Activated gamma-delta T cell treated with anti-CD3 and anti-CD28 coated beads, Interleukin-2, amount 50 U/mL, for 16 hours (primary cell): ENCODE results near the gene RFC4.

ENCODE experiments used
- DNase-seq: peaks from one replicate; pipeline ENCODE4 v3.0.0-alpha.2; 2020; ENCODE audit warnings: low read depth

Gene RFC4

DNA sequence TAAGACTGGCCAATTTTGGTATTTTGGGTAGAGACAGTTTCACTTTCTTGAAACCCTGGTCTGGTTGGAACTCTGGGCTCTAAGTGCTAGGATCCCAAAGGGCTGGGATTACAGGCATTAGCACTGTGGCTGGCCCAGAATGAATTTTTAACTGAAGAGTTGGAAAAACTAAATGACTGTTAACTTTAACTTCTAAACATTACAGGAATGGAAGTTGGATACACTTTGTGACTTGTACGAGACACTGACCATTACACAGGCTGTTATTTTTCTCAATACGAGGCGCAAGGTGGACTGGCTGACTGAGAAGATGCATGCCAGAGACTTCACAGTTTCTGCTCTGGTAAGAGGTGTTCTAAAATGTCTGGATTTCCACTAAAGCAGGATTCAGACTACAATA is 19.4 kb downstream of the RFC4 start:
- no peak for DNase-seq

DNA sequence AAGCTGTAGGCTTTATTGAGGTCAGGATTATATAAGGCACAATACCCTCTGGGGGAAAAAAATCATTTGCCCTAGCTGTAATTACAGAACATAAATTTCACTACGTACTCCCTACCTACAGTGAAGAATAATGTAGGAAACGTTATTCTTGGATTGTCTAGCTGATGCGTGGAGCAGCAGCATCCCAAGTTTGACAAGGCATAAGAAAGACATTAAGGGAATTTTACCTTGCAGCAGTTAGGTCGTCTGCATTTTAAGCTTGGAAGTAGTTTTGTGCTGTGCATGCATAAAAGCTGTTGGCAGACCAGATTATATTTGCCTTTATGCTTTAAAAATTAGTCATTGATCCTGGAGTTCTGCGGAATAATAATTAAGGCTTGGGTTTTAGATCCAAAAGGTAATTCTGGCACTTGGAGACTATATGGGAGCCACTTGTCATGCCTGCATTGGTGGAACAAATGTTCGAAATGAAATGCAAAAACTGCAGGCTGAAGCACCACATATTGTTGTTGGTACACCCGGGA is 20.7 kb downstream of the RFC4 start:
- DNase-seq, result no peak

DNA sequence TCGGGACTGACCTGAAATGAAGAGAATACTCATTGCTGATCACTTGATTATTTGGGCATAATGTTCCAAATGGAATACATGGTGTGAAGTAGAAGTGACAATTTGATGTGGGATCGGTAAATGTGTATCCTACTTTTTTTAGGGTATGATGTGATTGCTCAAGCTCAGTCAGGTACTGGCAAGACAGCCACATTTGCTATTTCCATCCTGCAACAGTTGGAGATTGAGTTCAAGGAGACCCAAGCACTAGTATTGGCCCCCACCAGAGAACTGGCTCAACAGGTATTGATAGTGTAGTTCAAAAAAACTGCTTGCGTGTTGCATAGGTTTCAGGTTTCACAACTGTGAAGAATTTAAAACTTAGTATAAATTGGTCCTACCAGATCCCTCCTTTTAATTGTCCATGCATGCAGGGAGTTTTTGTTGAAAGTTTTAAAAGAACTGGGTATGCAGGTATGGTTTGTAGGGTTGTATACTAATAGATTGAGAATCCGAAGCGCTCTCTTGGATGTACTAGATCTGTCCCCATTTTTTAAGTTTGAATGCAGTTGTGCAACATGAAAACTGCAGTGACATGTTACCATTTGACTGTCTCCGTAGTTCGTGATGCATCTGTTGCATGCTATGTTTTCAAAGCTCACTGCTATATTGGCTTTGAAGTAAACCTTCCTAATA is 21.3 kb downstream of the RFC4 start:
- no peak for DNase-seq

DNA sequence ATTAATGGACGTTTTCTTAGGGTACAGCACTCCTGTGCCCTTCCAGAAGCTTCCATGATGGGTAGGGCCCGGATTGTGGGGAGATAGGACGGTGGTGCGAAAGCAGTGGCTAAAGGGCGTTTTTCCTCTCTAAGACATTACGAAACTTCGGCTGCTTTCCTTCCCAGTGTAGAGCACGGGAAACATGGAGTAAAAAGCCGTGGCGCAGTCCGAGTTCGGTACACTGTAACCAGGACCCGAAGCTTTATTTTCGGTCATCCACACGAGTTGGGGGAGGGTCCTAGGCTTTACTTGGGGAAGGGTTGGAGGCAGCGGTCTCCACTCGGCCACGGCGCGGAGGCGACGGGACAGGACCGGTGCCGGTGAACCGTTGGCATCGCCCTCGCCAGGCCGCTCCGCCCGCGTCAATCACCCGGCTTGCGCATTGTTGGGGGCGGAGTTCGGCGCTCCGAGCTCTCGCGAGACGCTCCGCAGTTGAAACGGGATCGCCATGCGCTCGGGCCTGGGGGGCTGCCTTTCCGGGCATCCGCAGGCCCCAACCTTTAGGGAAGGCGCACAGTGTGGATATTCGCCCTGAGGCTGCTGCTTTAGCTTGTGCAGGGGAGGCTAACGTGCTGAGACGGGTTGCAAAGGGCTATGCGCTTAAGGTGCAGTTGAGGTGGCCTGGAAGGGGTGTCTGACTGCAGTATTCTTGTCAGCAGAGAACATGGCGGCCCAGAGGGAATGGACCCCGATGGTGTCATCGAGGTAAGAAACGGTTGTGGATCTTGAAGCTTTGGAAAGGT is 22.4 kb downstream of the RFC4 start:
- peak; percentile 66 for DNase-seq

DNA sequence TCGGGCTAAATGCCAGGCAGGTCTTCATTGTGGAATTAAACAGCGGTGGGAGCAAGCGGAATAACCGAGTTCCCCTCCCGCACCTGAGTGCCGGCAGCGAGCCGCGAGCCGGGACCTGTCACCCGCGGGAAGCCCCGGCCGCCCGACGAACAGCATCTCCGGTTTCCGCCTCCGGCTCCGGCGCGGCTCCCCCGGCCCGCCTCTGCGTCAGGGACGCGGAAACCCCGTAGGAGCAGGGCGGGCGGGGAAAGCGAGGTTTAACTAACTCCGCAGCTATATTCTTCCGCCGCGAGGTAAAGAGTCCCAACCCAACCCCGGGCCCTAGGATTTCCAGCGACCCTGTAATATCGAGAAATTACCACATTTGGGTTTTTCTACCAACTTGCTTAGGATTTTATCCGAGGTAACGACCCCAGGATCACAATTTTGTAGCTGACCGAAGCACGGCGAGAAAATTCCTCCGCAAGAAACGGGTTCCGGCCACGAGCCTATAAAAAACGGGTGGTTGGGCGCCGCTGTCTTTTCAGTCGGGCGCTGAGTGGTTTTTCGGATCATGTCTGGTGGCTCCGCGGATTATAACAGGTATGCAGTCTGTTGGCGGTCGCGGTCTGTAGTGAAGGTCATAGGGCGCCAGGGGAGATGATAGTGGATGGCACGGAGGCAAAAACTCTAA is 23.1 kb downstream of the RFC4 start, which contains the start of gene EIF4A2:
TSS of gene EIF4A2 (plus strand) at position 520 of the 673 bp plus-strand sequence. CDS start at position 554, 34 bp downstream.
- peak; percentile 82 for DNase-seq

DNA sequence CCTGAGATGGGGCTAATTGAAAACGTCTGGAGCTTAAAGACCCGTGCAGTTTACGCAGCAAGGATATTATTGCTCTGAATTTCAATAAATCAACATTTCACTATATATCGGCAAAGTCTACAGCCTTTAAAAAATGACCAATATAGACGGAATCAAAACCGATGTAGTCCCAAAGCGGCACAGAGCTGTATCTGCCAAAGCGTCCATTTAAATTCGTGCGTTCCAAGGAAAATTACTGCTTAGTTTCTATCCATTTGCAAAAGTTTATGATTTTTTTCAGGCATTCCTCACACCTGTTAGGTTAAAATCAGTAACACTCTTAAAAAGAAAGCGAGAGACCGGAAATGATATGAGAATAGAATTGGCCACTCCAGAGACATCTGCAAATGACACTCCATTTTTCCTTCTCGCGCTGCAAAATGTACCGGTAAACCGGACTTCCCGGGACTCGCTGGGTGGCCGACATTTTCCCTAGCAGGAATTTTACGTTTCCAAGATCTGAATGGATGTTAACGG is 23.7 kb downstream of the RFC4 start:
- DNase-seq, result no peak

DNA sequence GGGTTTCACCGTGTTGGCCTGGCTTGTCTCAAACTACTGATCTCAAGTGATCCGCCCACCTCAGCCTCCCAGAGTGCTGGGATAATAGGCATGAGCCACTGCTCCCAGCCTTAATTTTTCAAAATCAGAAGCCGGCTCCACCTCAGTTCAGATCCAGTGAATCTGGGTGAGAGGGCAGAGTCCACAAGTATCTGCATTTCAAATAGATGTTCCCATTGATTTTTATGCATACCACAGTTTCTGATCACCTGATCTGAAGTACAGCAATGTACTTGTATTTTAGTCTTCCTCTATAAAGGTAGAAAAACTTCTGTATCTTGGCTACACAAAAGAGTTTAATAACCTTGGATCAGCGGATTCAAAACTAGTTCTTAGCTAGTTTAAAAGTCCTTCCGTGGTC is 27.1 kb downstream of the RFC4 start:
- DNase-seq, result no peak

DNA sequence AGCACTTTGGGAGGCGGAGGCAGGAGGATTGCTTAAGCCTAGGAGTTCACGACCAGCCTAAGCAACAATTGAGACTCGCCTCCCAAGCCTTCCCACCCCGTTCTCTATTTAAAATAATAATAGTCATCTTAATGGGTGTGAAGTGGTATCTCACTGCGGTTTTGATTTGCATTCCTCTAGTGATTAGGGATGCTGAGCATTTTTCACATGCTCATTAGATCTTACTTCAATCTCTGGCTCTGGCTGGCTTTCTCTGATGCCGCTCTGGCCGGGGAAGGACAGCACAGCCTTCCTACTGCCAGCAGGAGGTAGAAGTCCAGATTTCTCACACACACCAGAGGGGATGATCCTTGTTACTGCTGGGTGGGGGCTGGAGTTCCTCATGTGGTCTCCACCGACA is 30.3 kb downstream of the RFC4 start:
- DNase-seq, result no peak

DNA sequence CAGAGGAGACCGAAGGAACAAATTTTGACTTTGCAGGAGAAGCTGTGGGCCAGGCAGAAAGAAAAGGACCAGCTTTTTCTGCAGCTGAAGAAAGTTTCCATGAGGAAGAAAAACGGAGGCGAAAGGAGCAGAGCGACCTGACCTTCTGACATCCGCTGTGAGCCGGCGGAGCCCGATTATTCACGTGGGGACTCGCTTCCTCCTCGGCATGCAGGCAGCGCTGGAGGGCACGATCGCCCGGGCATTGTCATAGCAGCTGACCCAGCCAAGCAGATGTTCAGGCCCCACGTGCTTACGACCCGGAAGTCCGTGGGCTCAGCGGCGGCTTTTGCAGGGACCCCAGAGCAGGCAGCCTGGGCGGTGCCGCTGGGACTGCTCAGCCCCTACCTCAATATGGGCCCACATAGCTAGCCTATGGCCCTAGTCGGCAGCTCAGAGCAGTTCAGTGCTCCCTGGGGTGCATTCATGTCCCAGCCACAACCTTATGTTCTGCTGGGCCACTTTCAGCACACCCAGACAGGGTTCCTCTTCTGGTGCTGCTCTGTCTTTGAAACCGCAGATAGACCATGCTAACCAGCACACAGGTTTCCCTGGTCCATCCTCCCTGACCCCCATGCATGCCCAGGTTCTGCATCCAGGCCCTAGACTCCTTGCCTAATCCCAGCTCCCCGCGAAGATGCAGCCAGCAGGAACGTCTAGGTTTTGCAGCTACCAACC is 33.4 kb downstream of the RFC4 start:
- peak; percentile 53 for DNase-seq

DNA sequence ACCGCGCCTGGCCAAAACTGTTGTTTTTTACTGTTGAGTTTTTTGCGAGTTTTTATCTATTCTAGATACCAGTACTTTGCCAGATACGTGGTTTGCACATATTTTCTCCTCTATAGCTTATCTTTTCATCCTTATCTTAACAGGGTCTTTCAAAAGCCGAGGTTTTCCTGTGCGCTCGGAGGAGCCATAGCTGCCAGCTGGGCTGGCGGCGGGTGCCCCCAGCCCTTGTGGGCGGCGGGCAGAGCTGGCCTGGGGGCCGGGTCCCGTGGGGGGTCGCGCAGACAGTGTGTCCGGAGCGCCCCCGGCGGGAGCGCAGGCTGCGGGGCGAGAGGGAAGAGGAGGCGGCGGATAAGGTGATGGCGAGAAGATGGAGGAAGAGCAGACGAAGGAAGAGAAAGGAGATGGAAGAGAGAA is 34.0 kb downstream of the RFC4 start:
- no peak for DNase-seq

DNA sequence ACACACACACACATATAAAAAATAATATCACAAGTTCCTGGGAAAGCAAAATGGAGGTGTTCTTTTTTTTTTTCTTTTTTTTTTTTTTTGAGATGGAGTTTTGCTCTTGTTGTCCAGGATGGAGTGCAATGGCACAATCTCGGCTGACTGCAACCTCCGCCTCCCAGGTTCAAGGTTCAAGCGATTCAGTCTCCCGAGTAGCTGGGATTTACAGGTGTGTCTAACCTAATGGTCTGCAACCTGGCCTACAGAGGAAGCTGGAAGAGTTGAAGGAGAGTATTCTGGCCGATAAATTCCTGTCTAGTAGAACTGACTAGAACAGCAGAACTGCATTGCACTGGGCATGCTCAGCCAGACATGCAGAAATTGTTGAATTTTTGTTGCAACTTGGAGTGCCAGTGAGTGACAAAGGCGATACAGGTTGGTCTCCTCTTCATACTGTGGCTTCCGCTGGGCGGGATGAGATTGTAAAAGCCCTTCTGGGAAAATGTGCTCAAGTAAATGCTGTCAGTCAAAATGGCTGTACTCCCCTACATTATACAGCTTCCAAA is 45.3 kb downstream of the RFC4 start:
- DNase-seq, result no peak

DNA sequence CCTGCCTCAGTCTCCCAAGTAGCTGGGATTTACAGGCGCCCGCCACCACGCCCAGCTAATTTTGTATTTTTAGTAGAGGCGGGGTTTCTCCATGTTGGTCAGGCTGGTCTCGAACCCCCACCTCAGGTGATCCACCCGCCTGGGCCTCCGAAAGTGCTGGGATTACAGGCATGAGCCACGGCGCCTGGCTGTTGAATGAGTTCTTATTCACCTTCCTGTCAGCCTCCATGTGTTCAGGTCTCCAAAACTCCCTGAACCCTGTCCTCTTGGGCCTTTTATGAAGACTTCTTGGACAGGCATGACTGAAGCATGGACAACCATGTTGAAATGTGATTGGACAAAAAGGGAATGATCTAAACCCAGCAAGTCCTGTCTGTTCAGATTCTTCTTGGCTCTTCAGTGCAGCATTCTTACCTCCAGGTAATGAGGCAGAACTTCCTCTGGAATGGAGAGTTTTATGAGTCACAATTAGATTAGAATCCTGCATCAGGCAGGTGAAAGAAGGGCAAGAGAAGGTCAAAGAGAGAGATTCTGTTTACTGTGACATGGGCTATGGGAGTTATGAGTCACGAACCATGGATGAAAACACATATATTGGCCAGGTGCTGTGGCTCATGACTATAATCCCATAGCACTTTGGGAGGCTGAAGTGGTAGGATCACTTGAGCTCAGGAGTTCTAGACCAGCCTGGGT is 46.0 kb downstream of the RFC4 start:
- DNase-seq, result no peak

DNA sequence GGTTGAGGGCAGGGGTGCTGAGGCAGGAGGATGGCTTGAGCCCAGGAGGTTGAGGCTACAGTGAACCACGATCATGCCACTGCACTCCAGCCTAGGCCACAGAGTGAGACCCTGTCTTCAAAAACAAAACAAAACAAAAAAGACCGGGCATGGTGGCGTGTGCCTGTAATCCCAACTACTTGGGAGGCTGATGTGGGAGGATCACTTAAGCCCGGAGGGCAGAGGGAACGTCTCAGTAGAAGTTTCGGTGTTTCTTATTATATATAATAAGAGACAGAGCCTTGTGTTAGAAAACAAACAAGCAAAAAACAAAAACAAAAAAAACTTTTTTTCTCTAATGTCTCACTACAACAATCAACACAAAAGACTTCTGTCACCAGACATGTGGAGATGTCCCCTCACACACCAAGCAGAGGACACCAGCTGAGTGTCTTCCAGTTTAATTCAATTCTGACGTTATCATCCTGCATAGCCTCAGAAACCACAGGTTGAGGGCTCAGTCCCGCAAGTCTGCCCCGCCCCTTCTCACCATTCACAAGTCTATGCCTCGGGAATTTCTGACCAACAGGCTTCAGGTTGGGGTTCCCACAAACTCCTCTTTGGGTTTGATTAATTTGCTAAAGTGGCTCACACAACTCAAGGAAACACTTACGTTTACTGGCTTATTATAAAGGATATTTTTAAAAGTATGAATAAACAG is 46.9 kb downstream of the RFC4 start:
- no peak for DNase-seq

DNA sequence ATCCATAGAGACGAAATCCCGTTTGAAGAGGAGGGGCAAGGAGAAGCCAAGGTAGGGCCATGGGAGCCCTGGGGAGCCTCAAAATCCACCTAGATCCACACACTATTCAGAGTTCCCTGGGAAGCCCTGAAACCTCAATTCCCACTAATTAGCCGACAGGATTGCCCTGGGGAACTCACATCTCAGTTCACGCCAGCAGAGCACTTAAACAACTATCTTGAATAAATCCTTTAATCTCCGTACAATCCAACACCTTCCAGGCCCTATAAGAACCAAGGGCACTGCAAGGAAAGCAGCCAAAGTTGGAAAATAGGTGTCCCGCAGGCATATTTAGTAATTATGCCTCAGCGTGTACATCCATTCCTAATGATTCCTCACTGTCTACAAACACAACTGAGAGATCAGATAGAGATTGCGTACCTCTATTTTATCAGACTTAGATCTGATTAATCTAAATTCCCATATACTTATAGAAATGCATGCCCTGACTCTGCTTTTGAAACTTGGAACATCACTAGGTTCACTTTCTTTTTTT is 48.5 kb downstream of the RFC4 start:
- DNase-seq, result no peak

DNA sequence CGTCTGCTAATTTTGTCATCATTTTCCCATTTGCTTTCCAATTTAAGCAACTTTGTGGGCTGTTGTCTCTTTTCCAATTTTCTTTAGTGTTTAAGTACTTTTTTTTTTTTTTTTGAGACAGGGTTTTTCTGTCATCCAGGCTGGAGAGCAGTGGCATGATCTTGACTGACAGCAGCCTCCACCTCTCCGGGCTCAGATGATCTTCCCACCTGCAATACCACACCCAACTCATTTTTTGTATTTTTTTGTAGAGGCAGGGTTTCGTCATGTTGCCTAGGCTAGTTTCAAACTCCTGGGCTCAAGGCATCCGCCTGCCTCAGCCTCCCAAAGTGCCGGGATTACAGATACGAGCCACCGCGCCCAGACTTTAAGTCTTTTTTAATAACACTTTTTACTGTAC is 49.1 kb downstream of the RFC4 start:
- DNase-seq, result no peak

DNA sequence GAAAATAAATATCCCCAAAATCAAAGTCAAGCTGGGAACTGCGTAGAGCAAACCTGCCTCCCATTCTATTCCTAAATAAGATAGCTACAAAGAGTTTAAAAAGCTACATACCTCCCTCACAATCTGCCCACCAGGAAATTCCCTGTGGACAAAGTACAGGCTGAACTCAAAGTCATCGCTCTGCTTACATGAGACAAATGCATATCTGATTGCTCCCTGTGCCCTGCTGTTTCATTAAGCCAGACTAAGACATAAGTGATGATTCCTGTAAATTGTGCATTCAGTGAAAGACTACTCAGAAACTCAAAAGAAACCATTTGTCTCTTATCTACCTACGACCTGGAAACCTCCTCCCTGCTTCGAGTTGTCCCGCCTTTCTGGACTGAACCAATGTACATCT is 51.4 kb downstream of the RFC4 start:
- DNase-seq, result no peak

DNA sequence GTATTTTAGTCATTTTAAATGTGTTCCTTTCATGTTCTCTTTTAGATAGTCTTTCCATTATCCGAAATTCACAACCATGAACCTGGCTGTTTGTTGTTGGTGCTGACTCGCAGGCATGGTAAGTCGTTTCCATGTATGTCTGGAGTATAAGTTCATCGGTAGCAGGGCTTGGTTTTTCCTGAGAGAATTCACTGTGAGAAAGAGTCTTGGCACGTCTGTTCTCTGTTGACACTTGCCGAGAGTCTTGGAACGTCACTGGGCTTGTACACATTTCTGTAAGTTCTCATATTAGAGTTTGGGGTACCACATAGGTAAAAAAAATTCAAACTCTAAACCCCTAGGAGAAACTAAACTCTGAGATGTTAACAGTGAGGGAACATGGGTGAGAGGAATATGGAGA is 52.3 kb downstream of the RFC4 start:
- no peak for DNase-seq

DNA sequence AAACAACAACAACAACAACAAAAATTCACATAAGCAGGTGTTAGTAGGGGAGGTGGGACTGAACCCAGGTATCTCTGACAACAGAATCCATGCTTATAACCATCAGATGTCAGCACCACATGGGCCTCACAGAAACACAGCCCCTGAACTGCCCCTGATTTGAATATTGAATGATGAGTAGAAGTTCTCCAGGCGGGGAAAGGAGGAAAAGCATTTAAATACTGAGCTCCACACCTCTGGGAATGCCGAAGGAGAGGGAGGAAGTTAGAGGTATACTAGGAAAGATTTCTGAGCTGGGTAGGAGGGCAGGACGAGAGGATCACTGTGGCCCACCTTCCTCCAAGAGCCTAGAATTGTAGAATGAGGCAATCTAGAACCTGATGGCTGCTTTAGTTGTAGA is 54.8 kb downstream of the RFC4 start:
- DNase-seq, result no peak

DNA sequence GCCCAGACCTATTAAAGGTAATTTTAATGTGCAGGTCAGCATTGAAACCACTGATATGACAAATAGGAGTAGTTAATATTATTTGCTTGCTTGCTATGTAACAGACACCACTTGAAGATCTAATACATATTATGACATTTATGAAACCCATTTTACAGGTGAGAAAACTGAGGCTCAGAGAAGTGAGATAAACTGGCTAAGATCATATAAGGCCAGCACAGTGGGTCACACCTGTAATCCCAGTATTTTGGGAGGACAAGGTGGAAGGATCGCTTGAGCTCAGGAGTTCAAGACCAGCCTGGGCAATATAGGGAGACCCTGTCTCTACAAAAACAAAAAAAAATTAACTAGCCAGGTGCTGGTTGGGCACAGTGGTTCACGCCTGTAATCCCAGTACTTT is 56.0 kb downstream of the RFC4 start:
- DNase-seq, result no peak

DNA sequence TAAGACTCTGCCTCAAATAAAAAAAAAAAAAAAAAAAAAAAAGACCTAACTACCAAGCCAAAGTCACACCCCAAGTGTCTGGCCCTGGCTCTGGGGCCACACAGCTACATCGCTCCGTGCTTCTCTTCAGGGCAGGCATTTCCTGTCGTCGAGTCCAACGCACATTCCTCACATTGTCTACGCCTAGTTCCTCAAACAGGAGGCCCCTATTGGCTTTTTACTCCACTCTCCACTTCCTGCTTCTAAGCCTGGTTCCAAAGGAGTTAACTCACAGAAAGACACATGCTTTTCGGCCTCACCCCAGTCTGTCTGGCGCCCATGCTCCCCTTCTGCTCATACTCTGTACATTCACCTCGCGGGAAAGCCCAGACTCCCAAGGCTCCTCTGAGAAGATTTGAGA is 60.3 kb downstream of the RFC4 start:
- no peak for DNase-seq
